Naive thymus-derived CD4-positive, alpha-beta T cell (primary cell): ENCODE data around the gene MDN1. TPM values are rescaled to one million over a fixed set of nuclear protein-coding genes. Genes with fewer than 3 reads are reported as not detected.

ENCODE experiments used
- ATAC-seq: fragments of 150-1000 bp; cut with Tn5 transposase; 2 replicates; pipeline ENCODE4 v1.10.0; 2021; ENCODE audit warnings: mild to moderate bottlenecking, moderate library complexity
- CTCF ChIA-PET: fragments of 350-600 bp; sonication (Branson Sonifier 250); formaldehyde crosslinking; loops from one replicate; lab custom pipeline; 2021; ENCODE audit warnings: antibody characterized with exemption; lab: Charles Lee
- POLR2A ChIA-PET: fragments of 350-600 bp; sonication (Branson Sonifier 250); formaldehyde crosslinking; loops from one replicate; lab custom pipeline; 2021; ENCODE audit warnings: antibody characterized with exemption, inconsistent platforms; lab: Charles Lee
- DNase-seq, 9 donors: peaks; one replicate each; pipeline versions ENCODE4 v3.0.0 to v3.0.0-alpha.2; 2020 to 2022; ENCODE audit warnings: mixed read lengths in 1 of 9
- H3K27ac ChIP-seq: one replicate; pipeline ENCODE4 v1.7.0; 2013; ENCODE audit warnings: mild to moderate bottlenecking, low read depth, low read length, moderate library complexity
- H3K27me3 ChIP-seq, 2 donors: one replicate each; pipeline ENCODE4 v1.7.0; 2013; ENCODE audit warnings: low read length in 2 of 2, mild to moderate bottlenecking in 2 of 2, moderate library complexity in 2 of 2; ENCODE audit not compliant: control insufficient read depth in 2 of 2, insufficient read depth in 2 of 2
- H3K36me3 ChIP-seq, 3 experiments: 1 replicate in 2 of 3; 2 replicates in 1 of 3; pipeline ENCODE4 v1.7.0; 2013; ENCODE audit warnings: low read length in 3 of 3, mild to moderate bottlenecking in 3 of 3, moderate library complexity in 1 of 3; ENCODE audit not compliant: insufficient read depth in 3 of 3, control insufficient read depth in 2 of 3
- H3K4me1 ChIP-seq, 2 donors: one replicate each; pipeline ENCODE4 v1.7.0; 2013; ENCODE audit warnings: low read length in 2 of 2, mild to moderate bottlenecking in 2 of 2, moderate library complexity in 1 of 2; ENCODE audit not compliant: control insufficient read depth in 2 of 2, insufficient read depth in 2 of 2
- H3K4me3 ChIP-seq: 2 replicates; pipeline ENCODE4 v1.7.0; 2013; ENCODE audit warnings: mild to moderate bottlenecking, low read length
- H3K9me3 ChIP-seq, 3 experiments: 1 replicate in 2 of 3; 2 replicates in 1 of 3; pipeline ENCODE4 v1.7.0; 2013; ENCODE audit warnings: low read length in 3 of 3; ENCODE audit not compliant: control insufficient read depth in 2 of 3
- H3K27ac Mint-ChIP-seq, 9 donors: one replicate each; pipeline ENCODE4 v1.8.0; 2020 to 2022; ENCODE audit warnings: mixed read lengths in 9 of 9, mild to moderate bottlenecking in 8 of 9, moderate library complexity in 5 of 9, inconsistent platforms in 2 of 9
- H3K27me3 Mint-ChIP-seq, 5 donors: one replicate each; pipeline ENCODE4 v1.8.0; 2021 to 2022; ENCODE audit warnings: mixed read lengths in 5 of 5, mild to moderate bottlenecking in 1 of 5
- H3K36me3 Mint-ChIP-seq, 5 donors: one replicate each; pipeline ENCODE4 v1.8.0; 2020 to 2022; ENCODE audit warnings: mixed read lengths in 5 of 5, mild to moderate bottlenecking in 3 of 5, inconsistent platforms in 1 of 5
- H3K4me1 Mint-ChIP-seq, 7 donors: one replicate each; pipeline ENCODE4 v1.8.0; 2020 to 2022; ENCODE audit warnings: mixed read lengths in 7 of 7, mild to moderate bottlenecking in 3 of 7, inconsistent platforms in 1 of 7
- H3K4me3 Mint-ChIP-seq, 10 donors: one replicate each; pipeline ENCODE4 v1.8.0; 2020 to 2022; ENCODE audit warnings: mild to moderate bottlenecking in 10 of 10, mixed read lengths in 10 of 10, moderate library complexity in 6 of 10, inconsistent platforms in 2 of 10
- H3K9me3 Mint-ChIP-seq, 11 donors: one replicate each; pipeline ENCODE4 v1.8.0; 2020 to 2022; ENCODE audit warnings: mixed read lengths in 11 of 11, mild to moderate bottlenecking in 4 of 11, inconsistent platforms in 1 of 11, moderate library complexity in 1 of 11
- intact Hi-C, 2 donors: fragments of 100-400 bp; cut with micrococcal nuclease; formaldehyde crosslinking; loops; one replicate each; pipeline ENCODE4 v1.15.1; 2023
- polyA plus RNA-seq, 2 donors: library from polyadenylated mRNA; unstranded; fragments of 300-500 nt; fragmentation: Illumina TruSeq; gene quantifications; one replicate each; pipeline ENCODE4 v1.2.3, GENCODE V29; 2021
- total RNA-seq, 6 experiments: library from RNA in 5 of 6; stranded (reverse) in 5 of 6; gene quantifications; 1 replicate in 5 of 6; 2 replicates in 1 of 6; pipeline ENCODE4 v1.2.3 and lab custom pipeline; 2021 to 2026

Gene MDN1
- total and polyA plus RNA-seq, 7 experiments from 2014 or later: 8.2 to 66.1 (median 62.7) TPM

DNA sequence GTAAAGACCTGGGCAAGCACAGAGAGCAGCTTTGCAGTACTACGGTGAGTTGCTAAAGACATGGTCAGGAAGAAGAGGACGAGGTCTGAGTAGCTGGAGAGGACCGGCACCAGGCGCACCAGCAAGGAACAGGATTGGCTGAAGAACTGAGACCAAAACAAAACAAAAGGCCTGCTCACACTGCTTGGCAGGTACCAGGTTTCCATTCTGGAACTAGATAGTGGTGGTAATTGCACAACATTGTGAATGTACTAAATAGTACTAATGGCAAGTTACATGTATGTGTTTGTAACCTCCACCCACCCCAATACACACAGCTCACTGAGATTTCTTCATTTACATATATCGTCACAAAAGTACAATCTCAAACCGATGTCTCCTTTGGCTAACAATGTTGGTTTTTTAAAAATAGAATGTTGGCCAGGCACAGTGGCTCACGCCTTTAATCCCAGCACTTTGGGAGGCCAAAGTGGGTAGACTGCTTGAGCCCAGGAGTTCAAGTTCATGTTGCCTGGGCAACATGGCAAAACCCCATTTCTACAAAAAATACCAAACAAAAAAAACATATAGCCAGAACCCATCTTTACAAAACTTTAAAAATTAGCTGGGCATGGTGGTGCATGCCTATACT lies 148.5 kb downstream of the MDN1 start:
- Histone ChIP-seq H3K27me3 (no peaks in the 10 kb centered on the region), H3K4me3 (no peak overlapping the region), H3K9me3 (no peaks in the 10 kb centered on the region), H3K27ac (no peak overlapping the region), H3K36me3 (peaks cover 31 to 86% (median 35%) of the 10 kb centered on the region in 3 experiments), H3K4me1 (no peaks in the 10 kb centered on the region)
- H3K4me3 Mint-ChIP-seq: no peak overlapping the region
- ChIA-PET CTCF (no interaction called here), POLR2A (no interaction called here)
- DNase-seq (no peak), ATAC-seq (no peak)
- H3K27ac Mint-ChIP-seq: no peak overlapping the region
- peaks cover 11 to 54% (median 30%) of the 10 kb centered on the region in 5 donors for H3K36me3 Mint-ChIP-seq
- intact Hi-C loops: no loop called here
- no peaks in the 10 kb centered on the region for H3K27me3 Mint-ChIP-seq
- no peaks in the 10 kb centered on the region for H3K4me1 Mint-ChIP-seq
- H3K9me3 Mint-ChIP-seq: no peaks in the 10 kb centered on the region

DNA sequence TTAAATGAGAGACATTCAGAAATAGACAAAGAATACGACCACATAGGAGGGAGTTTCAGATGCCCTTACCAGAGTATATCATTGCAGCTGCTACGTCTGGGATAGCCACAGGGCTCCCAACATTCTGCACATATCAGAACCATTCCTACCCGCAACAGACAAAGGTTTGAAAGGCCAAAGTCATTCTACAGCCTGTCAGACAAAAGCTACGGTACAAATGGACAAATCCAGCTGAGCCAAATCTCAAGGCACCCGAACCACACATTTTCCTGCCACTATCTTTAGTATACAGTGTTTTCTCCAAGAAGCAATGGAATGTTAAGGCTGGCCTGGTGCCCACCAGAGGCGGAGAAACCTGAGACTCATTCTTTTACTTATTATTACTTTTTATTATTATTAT lies 150.6 kb downstream of the MDN1 start:
- no peak overlapping the region for H3K27ac Mint-ChIP-seq
- no peak for DNase-seq
- no peak for ATAC-seq
- no peak overlapping the region for H3K4me3 Mint-ChIP-seq
- H3K9me3 ChIP-seq: no peaks in the 10 kb centered on the region
- no peaks in the 10 kb centered on the region for H3K9me3 Mint-ChIP-seq
- H3K27ac ChIP-seq: no peak overlapping the region
- intact Hi-C loops: no loop called here
- no peaks in the 10 kb centered on the region for H3K27me3 Mint-ChIP-seq
- H3K4me3 ChIP-seq: no peak overlapping the region
- peaks cover 17 to 78% (median 23%) of the 10 kb centered on the region in 3 experiments for H3K36me3 ChIP-seq
- H3K4me1 ChIP-seq: no peaks in the 10 kb centered on the region
- H3K4me1 Mint-ChIP-seq: no peaks in the 10 kb centered on the region
- no peaks in the 10 kb centered on the region for H3K27me3 ChIP-seq
- POLR2A ChIA-PET: interaction anchor here (0.5 kb wide), 1 partner anchor 56 kb away, joined by 3 read pairs; no protein-coding TSS in a partner anchor
- H3K36me3 Mint-ChIP-seq: peaks cover 8 to 48% (median 24%) of the 10 kb centered on the region in 5 donors
- CTCF ChIA-PET: no interaction called here

GRCh38 chr6:89667872-89668556 lies 151.6 kb downstream of the MDN1 start:
- Histone ChIP-seq H3K9me3 (no peaks in the 10 kb centered on the region), H3K4me3 (no peak overlapping the region), H3K4me1 (no peaks in the 10 kb centered on the region), H3K27me3 (no peaks in the 10 kb centered on the region), H3K27ac (no peak overlapping the region), H3K36me3 (peaks cover 14 to 79% (median 20%) of the 10 kb centered on the region in 3 experiments)
- no peaks in the 10 kb centered on the region for H3K4me1 Mint-ChIP-seq
- H3K27ac Mint-ChIP-seq: peak overlapping the region in 4 of 9 donors; percentile 16 to 67 (median 28)
- POLR2A ChIA-PET: no interaction called here
- ATAC-seq (no peak), DNase-seq (no peak)
- CTCF ChIA-PET: interaction anchor here (0.5 to 0.7 kb wide), 2 partner anchors 13 to 48 kb away, joined by 3 read pairs; no protein-coding TSS in a partner anchor
- intact Hi-C loops: no loop called here
- no peaks in the 10 kb centered on the region for H3K27me3 Mint-ChIP-seq
- H3K4me3 Mint-ChIP-seq: no peak overlapping the region
- H3K9me3 Mint-ChIP-seq: no peaks in the 10 kb centered on the region
- peaks cover 8 to 52% (median 27%) of the 10 kb centered on the region in 5 donors for H3K36me3 Mint-ChIP-seq

DNA sequence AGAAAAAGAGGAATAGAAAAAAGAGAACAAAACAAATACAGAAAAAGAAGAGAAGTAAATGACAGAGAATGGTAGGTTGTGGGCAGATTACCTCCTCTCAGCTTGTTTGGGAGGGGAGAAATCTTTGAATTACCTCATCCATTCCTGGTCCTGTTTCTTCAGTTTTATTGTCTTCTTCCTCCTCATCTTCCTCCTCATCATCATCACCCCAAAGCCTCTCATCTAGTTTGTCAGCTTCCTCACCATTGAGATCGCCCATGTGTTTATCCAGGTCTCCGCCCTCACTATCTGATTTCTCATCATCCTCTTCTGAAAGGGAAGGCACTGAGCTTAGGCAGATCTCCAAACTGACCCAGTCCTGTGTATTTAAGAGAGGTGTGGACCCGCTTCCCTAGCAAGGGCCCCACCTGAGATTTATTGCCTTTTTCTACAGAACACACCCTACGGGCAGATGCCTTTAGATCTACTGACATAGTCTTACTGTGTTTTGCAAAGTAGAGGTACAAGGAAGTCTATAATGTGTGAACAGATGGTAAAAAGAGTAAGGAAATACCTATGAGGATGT lies 156.9 kb downstream of the MDN1 start:
- no peak overlapping the region for H3K4me3 Mint-ChIP-seq
- no peaks in the 10 kb centered on the region for H3K4me1 ChIP-seq
- POLR2A ChIA-PET: no interaction called here
- peaks cover 0 to 7% (median 0%) of the 10 kb centered on the region in 7 donors for H3K4me1 Mint-ChIP-seq
- intact Hi-C loops: no loop called here
- no peaks in the 10 kb centered on the region for H3K9me3 Mint-ChIP-seq
- H3K36me3 Mint-ChIP-seq: peaks cover 23 to 55% (median 43%) of the 10 kb centered on the region in 5 donors
- peaks cover 17 to 80% (median 20%) of the 10 kb centered on the region in 3 experiments for H3K36me3 ChIP-seq
- no peak overlapping the region for H3K27ac ChIP-seq
- no peaks in the 10 kb centered on the region for H3K27me3 Mint-ChIP-seq
- CTCF ChIA-PET: no interaction called here
- DNase-seq (no peak), ATAC-seq (no peak)
- no peaks in the 10 kb centered on the region for H3K9me3 ChIP-seq
- peak overlapping the region in 3 of 9 donors; percentile 19 to 40 (median 28) for H3K27ac Mint-ChIP-seq
- no peak overlapping the region for H3K4me3 ChIP-seq
- no peaks in the 10 kb centered on the region for H3K27me3 ChIP-seq

- ChIA-PET CTCF (no interaction called here), POLR2A (interaction anchor here (1.6 kb wide), 1 partner anchor 23 kb away, joined by 5 read pairs; the partner anchor contains the start of gene LYRM2)
- Histone ChIP-seq H3K27me3 (no peaks in the 10 kb centered on the region), H3K36me3 (peaks cover 20 to 80% (median 26%) of the 10 kb centered on the region in 3 experiments), H3K4me1 (no peaks in the 10 kb centered on the region), H3K9me3 (no peaks in the 10 kb centered on the region), H3K4me3 (no peak overlapping the region), H3K27ac (no peak overlapping the region)
- DNase-seq (no peak), ATAC-seq (no peak)
- intact Hi-C loops: no loop called here
- H3K27ac Mint-ChIP-seq: no peak overlapping the region
- no peaks in the 10 kb centered on the region for H3K9me3 Mint-ChIP-seq
- H3K4me3 Mint-ChIP-seq: no peak overlapping the region
- no peaks in the 10 kb centered on the region for H3K27me3 Mint-ChIP-seq
- H3K4me1 Mint-ChIP-seq: peaks cover 0 to 7% (median 0%) of the 10 kb centered on the region in 7 donors
- H3K36me3 Mint-ChIP-seq: peaks cover 27 to 56% (median 47%) of the 10 kb centered on the region in 5 donors
Measured at GRCh38 chr6:89661559-89661958, 158.0 kb downstream of the MDN1 start.

- H3K27ac Mint-ChIP-seq: peak overlapping the region in 1 of 9 donors; percentile 20
- no peak overlapping the region for H3K4me3 Mint-ChIP-seq
- H3K27me3 ChIP-seq: no peaks in the 10 kb centered on the region
- H3K27me3 Mint-ChIP-seq: no peaks in the 10 kb centered on the region
- intact Hi-C loops: no loop called here
- peaks cover 0 to 7% (median 0%) of the 10 kb centered on the region in 7 donors for H3K4me1 Mint-ChIP-seq
- H3K27ac ChIP-seq: no peak overlapping the region
- peaks cover 20 to 80% (median 26%) of the 10 kb centered on the region in 3 experiments for H3K36me3 ChIP-seq
- H3K9me3 Mint-ChIP-seq: no peaks in the 10 kb centered on the region
- no peaks in the 10 kb centered on the region for H3K4me1 ChIP-seq
- ATAC-seq: no peak
- ChIA-PET CTCF (no interaction called here), POLR2A (interaction anchor here (1.6 kb wide), 1 partner anchor 23 kb away, joined by 5 read pairs; the partner anchor contains the start of gene LYRM2)
- no peak overlapping the region for H3K4me3 ChIP-seq
- H3K36me3 Mint-ChIP-seq: peaks cover 27 to 56% (median 45%) of the 10 kb centered on the region in 5 donors
- no peaks in the 10 kb centered on the region for H3K9me3 ChIP-seq
- no peak for DNase-seq
Measured at GRCh38 chr6:89660981-89661380, 158.6 kb downstream of the MDN1 start.
